HEK293T (cell line): ENCODE measurements around the gene GLIPR2.

ENCODE experiments used
- CTBP1 ChIP-seq: fragments of 450-650 bp; IDR thresholded peaks from 2 replicates; pipeline ENCODE4 v1.6.1; 2016; ENCODE audit warnings: borderline replicate concordance
- ELF4 ChIP-seq: fragments of 450-650 bp; IDR thresholded peaks from 2 replicates; pipeline ENCODE4 v1.6.1; 2017; ENCODE audit warnings: antibody characterized with exemption
- FOXA1 ChIP-seq: fragments of 450-650 bp; IDR thresholded peaks from 2 replicates; pipeline ENCODE4 v1.6.1; 2016; ENCODE audit warnings: mild to moderate bottlenecking
- FOXM1 ChIP-seq: fragments of 450-650 bp; IDR thresholded peaks from 2 replicates; pipeline ENCODE4 v1.6.1; 2017; ENCODE audit warnings: mild to moderate bottlenecking, borderline replicate concordance
- SP1 ChIP-seq: fragments of 450-650 bp; IDR thresholded peaks from 2 replicates; pipeline ENCODE4 v1.6.1; 2017
- SUZ12 ChIP-seq: fragments of 450-650 bp; IDR thresholded peaks from 2 replicates; pipeline ENCODE4 v1.6.1; 2016; ENCODE audit warnings: mild to moderate bottlenecking

- TF ChIP-seq SUZ12 (no peak), ELF4 (no peak), FOXA1 (no peak), FOXM1 (no peak), CTBP1 (no peak), SP1 (no peak)
Measured at GRCh38 chr9:36174731-36175130, 38.2 kb downstream of the GLIPR2 start.
